HepG2 (cell line): ENCODE data around the gene OR52E8. TPM values are rescaled to one million over a fixed set of nuclear protein-coding genes. Genes with fewer than 3 reads are reported as not detected.

Source experiments
- ATAC-seq: fragments of 200-7000 bp; cut with Tn5 transposase; 3 replicates; pipeline ENCODE4 v1.9.1; 2020; ENCODE audit warnings: mild to moderate bottlenecking, moderate library complexity
- Bru-seq: library from RNA; stranded (reverse); fragments of 400-500 nt; gene quantifications from one replicate; lab custom pipeline; 2021; lab: Mats Ljungman, UMichigan
- BruChase-seq, 2 experiments: library from RNA; stranded (reverse); fragments of 400-500 nt; gene quantifications; one replicate each; lab custom pipeline; 2021; lab: Mats Ljungman, UMichigan
- BruUV-seq: library from RNA; stranded (reverse); fragments of 400-500 nt; replicated peaks from 2 replicates; lab custom pipeline; 2021; lab: Mats Ljungman, UMichigan
- CTCF ChIA-PET: fragments of 300-600 bp; formaldehyde crosslinking; extraction: SDS; loops from one replicate; lab custom pipeline; 2021; ENCODE audit warnings: low total read pairs, inconsistent platforms, low intra/inter-chr PET ratio; lab: Yijun Ruan, JAX
- POLR2A ChIA-PET: fragments of 350-600 bp; sonication (Branson Sonifier 250); formaldehyde crosslinking; loops from one replicate; lab custom pipeline; 2020; ENCODE audit warnings: antibody characterized with exemption, inconsistent platforms; lab: Yijun Ruan, JAX
- DNase-seq: peaks from one replicate; pipeline ENCODE4 v3.0.0-alpha.2; 2015; ENCODE audit warnings: low spot score
- FAIRE-seq: peaks from 3 replicates; lab custom pipeline; 2011; peaks lifted over from hg19 to GRCh38; lab: Jason Lieb, UNC
- H2AFZ ChIP-seq: one replicate; pipeline ENCODE4 v1.6.1; 2011; ENCODE audit warnings: low read length, inconsistent platforms
- H3K27ac ChIP-seq: fragments of 300-600 bp; 3 replicates; pipeline ENCODE4 v1.8.0; 2011; ENCODE audit warnings: mixed run types, mild to moderate bottlenecking, mixed read lengths, low read length, inconsistent platforms; ENCODE audit not compliant: insufficient read depth; ENCODE audit errors: extremely low read length
- H3K27me3 ChIP-seq, 2 experiments: fragments of 200-600 bp in 1 of 2; 2 replicates in 1 of 2; 3 replicates in 1 of 2; pipeline versions ENCODE4 v1.6.0 to v1.8.0; 2011; ENCODE audit warnings: low read length in 2 of 2, mild to moderate bottlenecking in 2 of 2, moderate library complexity in 2 of 2, inconsistent platforms in 1 of 2; ENCODE audit not compliant: insufficient read depth in 2 of 2, control insufficient read depth in 1 of 2
- H3K36me3 ChIP-seq, 2 experiments: fragments of 200-600 bp in 1 of 2; replicated peaks in 1 of 2; 2 replicates in 1 of 2; 3 replicates in 1 of 2; pipeline versions ENCODE4 v1.5.1 to v1.8.0; 2011; ENCODE audit warnings: low read length in 2 of 2, inconsistent platforms in 1 of 2; ENCODE audit not compliant: insufficient read depth in 2 of 2, control insufficient read depth in 1 of 2
- H3K4me1 ChIP-seq: 2 replicates; pipeline ENCODE4 v1.5.1; 2012; ENCODE audit warnings: low read length, inconsistent platforms; ENCODE audit not compliant: insufficient read depth
- H3K4me2 ChIP-seq: 2 replicates; pipeline ENCODE4 v1.6.0; 2011; ENCODE audit warnings: low read depth, low read length, inconsistent platforms
- H3K4me3 ChIP-seq, 3 experiments: fragments of 200-600 bp in 1 of 3; sonication (generic), shearing (Covaris generic) in 1 of 3; replicated peaks in 1 of 3; 2 replicates each; pipeline ENCODE4 v1.5.1; 2011 to 2016; ENCODE audit warnings: low read length in 3 of 3, inconsistent platforms in 2 of 3, low read depth in 2 of 3, mild to moderate bottlenecking in 2 of 3, control low read depth in 1 of 3, mixed read lengths in 1 of 3; ENCODE audit not compliant: insufficient read depth in 1 of 3
- H3K79me2 ChIP-seq: one replicate; pipeline ENCODE4 v1.6.1; 2011; ENCODE audit warnings: low read length, inconsistent platforms; ENCODE audit not compliant: insufficient read depth
- H3K9ac ChIP-seq: 2 replicates; pipeline ENCODE4 v1.6.0; 2011; ENCODE audit warnings: mild to moderate bottlenecking, low read depth, low read length, inconsistent platforms; ENCODE audit not compliant: insufficient read depth
- H3K9me3 ChIP-seq: 2 replicates; pipeline ENCODE4 v1.5.1; 2012; ENCODE audit warnings: mild to moderate bottlenecking, low read length
- H4K20me1 ChIP-seq: 2 replicates; pipeline ENCODE4 v1.6.0; 2011; ENCODE audit warnings: inconsistent platforms, mild to moderate bottlenecking, low read length, moderate library complexity; ENCODE audit not compliant: insufficient read depth
- BRD4 ChIP-seq: sonication (generic); formaldehyde crosslinking; IDR thresholded peaks from 2 replicates; pipeline ENCODE4 v1.4.0; 2020; ENCODE audit warnings: missing genetic modification reagents
- DDIT3 ChIP-seq: sonication (generic); formaldehyde crosslinking; IDR thresholded peaks from 2 replicates; pipeline ENCODE4 v1.4.0; 2020; ENCODE audit warnings: mild to moderate bottlenecking, missing genetic modification reagents
- HOXD1 ChIP-seq: sonication (generic); formaldehyde crosslinking; IDR thresholded peaks from 2 replicates; pipeline ENCODE4 v1.5.0; 2020; ENCODE audit warnings: missing genetic modification reagents
- PHB2 ChIP-seq: fragments of 450-650 bp; IDR thresholded peaks from 2 replicates; pipeline ENCODE4 v1.6.1; 2018; ENCODE audit not compliant: partially characterized antibody
- ZNF382 ChIP-seq: sonication (generic); formaldehyde crosslinking; IDR thresholded peaks from 2 replicates; pipeline ENCODE4 v1.5.0; 2020; ENCODE audit warnings: missing genetic modification reagents, mild to moderate bottlenecking, borderline replicate concordance
- WGBS: methylation state at CpG from one replicate; pipeline ENCODE4 v1.1.6; 2017; ENCODE audit warnings: low lambda C conversion rate; 5-methylcytosine and 5-hydroxymethylcytosine counted together
- in situ Hi-C: cut with HindIII; loops from 2 replicates; pipeline ENCODE4 v1.10.0; 2017; ENCODE audit warnings: low pct_unique_long_range_greater_than_20kb; ENCODE audit not compliant: extremely low pct_ligation_motif_present
- intact Hi-C: fragments of 100-400 bp; cut with micrococcal nuclease; formaldehyde crosslinking; loops from one replicate; pipeline ENCODE4 v1.10.0; 2022; ENCODE audit not compliant: unreplicated experiment
- long read RNA-seq, 2 experiments: library from RNA in 1 of 2; library from polyadenylated mRNA in 1 of 2; stranded (forward) in 1 of 2; unstranded in 1 of 2; transcript quantifications; one replicate each; pipeline ENCODE4 v2.0.0, GENCODE V29; 2019 to 2022
- polyA minus RNA-seq, 3 experiments: library from RNA; depleted of rRNA, polyadenylated mRNA; stranded (reverse); fragments of >200 nt; gene quantifications; 2 replicates each; pipeline ENCODE4 v1.2.3, GENCODE V29; 2011; ENCODE audit warnings: low replicate concordance in 1 of 3
- polyA plus RNA-seq, 8 experiments: library from polyadenylated mRNA; depleted of rRNA in 3 of 8; stranded (reverse) in 7 of 8; unstranded in 1 of 8; fragments of >200 nt; fragmentation: Illumina TruSeq in 4 of 8; extraction: Trizol in 4 of 8; gene quantifications; 2 replicates each; pipeline versions ENCODE4 v1.2.1 to v1.2.3, GENCODE V29; 2011 to 2016; ENCODE audit warnings: low read depth in 4 of 8, missing spikeins in 1 of 8, mixed read lengths in 1 of 8; ENCODE audit not compliant: insufficient read depth in 1 of 8
- total RNA-seq, 5 experiments: library from RNA; depleted of rRNA; stranded (reverse); fragments of >200 nt; fragmentation: Illumina TruSeq; extraction: Trizol; gene quantifications; 2 replicates each; pipeline ENCODE4 v1.2.3, GENCODE V29; 2016; ENCODE audit warnings: low read depth in 1 of 5

Gene OR52E8
- total RNA-seq (2016; rRNA removed; fragmentation: Illumina TruSeq; extraction: Trizol) (not detected in 2 replicates), polyA plus RNA-seq (2011; rRNA removed) (not detected in 2 replicates), polyA minus RNA-seq (2011; rRNA and poly(A)+ RNA removed; ENCODE audit: low replicate concordance) (not detected in 2 replicates), Bru-seq, nascent RNA (not detected), BruChase-seq, experiment 1, labeled RNA remaining after a 6-hour chase (not detected), BruChase-seq, experiment 2, labeled RNA remaining after a 2-hour chase (not detected)
- not detected in 2 replicates for total RNA-seq (2016; cell fraction: cytosol; rRNA removed; fragmentation: Illumina TruSeq; extraction: Trizol; ENCODE audit: low read depth)
- total RNA-seq (2016; cell fraction: insoluble cytoplasmic fraction; rRNA removed; fragmentation: Illumina TruSeq; extraction: Trizol): not detected in 2 replicates
- total RNA-seq (2016; cell fraction: membrane; rRNA removed; fragmentation: Illumina TruSeq; extraction: Trizol): not detected in 2 replicates
- total RNA-seq (2016; cell fraction: nucleus; rRNA removed; fragmentation: Illumina TruSeq; extraction: Trizol): not detected in 2 replicates
- not detected in 2 replicates for polyA plus RNA-seq (2011; cell fraction: cytosol; rRNA removed)
- not detected in 2 replicates for polyA plus RNA-seq (2011; cell fraction: nucleus; rRNA removed)
- polyA plus RNA-seq (2012): not detected in 2 replicates
- polyA plus RNA-seq (2016; cell fraction: cytosol; fragmentation: Illumina TruSeq; extraction: Trizol; ENCODE audit: low read depth): not detected in 2 replicates
- not detected in 2 replicates for polyA plus RNA-seq (2016; cell fraction: insoluble cytoplasmic fraction; fragmentation: Illumina TruSeq; extraction: Trizol; ENCODE audit: low read depth)
- polyA plus RNA-seq (2016; cell fraction: membrane; fragmentation: Illumina TruSeq; extraction: Trizol; ENCODE audit: low read depth): not detected in 2 replicates
- not detected in 2 replicates for polyA plus RNA-seq (2016; cell fraction: nucleus; fragmentation: Illumina TruSeq; extraction: Trizol; ENCODE audit: insufficient read depth, low read depth)
- not detected in 2 replicates for polyA minus RNA-seq (2011; cell fraction: cytosol; rRNA and poly(A)+ RNA removed)
- not detected in 2 replicates for polyA minus RNA-seq (2011; cell fraction: nucleus; rRNA and poly(A)+ RNA removed)
- long read RNA-seq, experiment 1: 0 reads
- long read RNA-seq, experiment 2: 0 reads

DNA sequence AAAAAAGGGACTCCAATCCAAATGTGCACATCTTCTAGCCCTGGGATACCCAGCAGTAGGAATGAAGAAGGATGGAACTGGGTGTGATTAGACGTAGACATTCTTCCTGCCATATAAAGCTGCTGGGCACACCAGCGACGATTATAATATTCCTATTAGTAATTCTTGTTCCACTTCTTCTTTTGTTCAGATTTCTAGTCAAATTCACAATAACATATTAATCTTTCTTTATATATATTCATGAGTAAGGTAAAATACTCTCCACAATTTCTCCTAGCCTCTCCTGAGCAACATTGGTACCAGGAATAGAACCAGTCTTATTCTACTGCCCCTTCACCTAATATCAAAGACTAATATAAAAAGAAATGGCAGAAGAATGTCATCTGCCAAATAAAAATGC, at the start of gene OR52E8:
TSS of gene OR52E8 (minus strand) at position 101 of the 400 bp plus-strand sequence. CDS start at position 101, 0 bp downstream.
- ChIA-PET POLR2A (no interaction called here), CTCF (no interaction called here)
- Histone ChIP-seq H3K9ac (no peak within 1 kb of the TSS), H4K20me1 (no peaks in the 10 kb centered on the region), H3K4me1 (no peaks in the 10 kb centered on the region), H3K4me2 (no peak within 1 kb of the TSS), H2AFZ (no peak within 1 kb of the TSS), H3K79me2 (no peaks in the 10 kb centered on the region), H3K27me3 (no peaks in the 10 kb centered on the region), H3K9me3 (no peaks in the 10 kb centered on the region), H3K27ac (no peak within 1 kb of the TSS), H3K4me3 (no peak within 1 kb of the TSS), H3K36me3 (no peaks in the 10 kb centered on the region)
- ATAC-seq: no peak
- FAIRE-seq: no peak
- no TSS peak for BruUV-seq
- DNase-seq: no peak
- intact Hi-C loops (no loop called here), in situ Hi-C loops (no loop called here)
- TF ChIP-seq BRD4 (CRISPR knock-in tag): no peak
- WGBS: 5% methylated on average over 3 of the region's 3 CpGs

GRCh38 chr11:5899534-5899933, 42.0 kb upstream of the OR52E8 start:
- Histone ChIP-seq H2AFZ (no peak overlapping the region), H4K20me1 (no peaks in the 10 kb centered on the region), H3K27me3 (no peaks in the 10 kb centered on the region), H3K79me2 (no peaks in the 10 kb centered on the region), H3K4me3 (no peak overlapping the region), H3K36me3 (no peaks in the 10 kb centered on the region), H3K4me1 (no peaks in the 10 kb centered on the region), H3K27ac (no peak overlapping the region), H3K4me2 (no peak overlapping the region), H3K9ac (no peak overlapping the region), H3K9me3 (no peaks in the 10 kb centered on the region)
- BruUV-seq: no TSS peak
- WGBS: 38% methylated on average over 1 of the region's 2 CpGs
- CTCF ChIA-PET: no interaction called here
- no peak for FAIRE-seq
- in situ Hi-C loops: no loop called here
- POLR2A ChIA-PET: no interaction called here
- no peak for DNase-seq
- intact Hi-C loops: no loop called here
- ATAC-seq: no peak
- no peak for TF ChIP-seq ZNF382 (CRISPR knock-in tag)
- TF ChIP-seq DDIT3 (CRISPR knock-in tag): no peak
- TF ChIP-seq PHB2: no peak
- TF ChIP-seq HOXD1 (CRISPR knock-in tag): no peak
